Measurements from ENCODE around the gene TPCN2.
"Not testable (repeated sequence)": the region's sequence is repeated elsewhere in the genome, so short reads cannot be mapped to it uniquely, and the experiment has no call there.

TPCN2 gene

GRCh38 chr11:69066122-69067112 lies 17.7 kb downstream of the TPCN2 start:
- H3K9ac ChIP-seq (ENCODE audit: low read length): no peak overlapping the region
- H3K4me1 ChIP-seq (ENCODE audit: control insufficient read depth, insufficient read depth, low read length): peaks cover 8% of the 10 kb centered on the region
- H3K27me3 ChIP-seq (ENCODE audit: control insufficient read depth, insufficient read depth, low read length): no peaks in the 10 kb centered on the region
- no peak overlapping the region for H3K27ac ChIP-seq (ENCODE audit: low read depth, low read length)
- H3K4me3 ChIP-seq (ENCODE audit: low read length): no peak overlapping the region
- H3K36me3 ChIP-seq (ENCODE audit: control insufficient read depth, insufficient read depth, low read length): peaks cover 29% of the 10 kb centered on the region

- peaks cover 8% of the 10 kb centered on the region for H3K4me1 ChIP-seq (ENCODE audit: control insufficient read depth, insufficient read depth, low read length)
- H3K36me3 ChIP-seq (ENCODE audit: control insufficient read depth, insufficient read depth, low read length): peaks cover 29% of the 10 kb centered on the region
- no peak overlapping the region for H3K27ac ChIP-seq (ENCODE audit: low read depth, low read length)
These were observed 18.5 kb downstream of the TPCN2 start for GRCh38 chr11:69067200-69067599.

GRCh38 chr11:69071086-69071800 lies 22.5 kb downstream of the TPCN2 start:
- Histone ChIP-seq H3K4me3 (ENCODE audit: low read length) (no peak overlapping the region), H3K27me3 (ENCODE audit: control insufficient read depth, insufficient read depth, low read length) (no peaks in the 10 kb centered on the region), H3K36me3 (ENCODE audit: control insufficient read depth, insufficient read depth, low read length) (peaks cover 21% of the 10 kb centered on the region), H3K27ac (ENCODE audit: low read depth, low read length) (no peak overlapping the region), H3K9ac (ENCODE audit: low read length) (no peak overlapping the region), H3K4me1 (ENCODE audit: control insufficient read depth, insufficient read depth, low read length) (peaks cover 18% of the 10 kb centered on the region)

More at GRCh38 chr11:69067200-69067599, 18.5 kb downstream of the TPCN2 start:
- H3K27me3 ChIP-seq (ENCODE audit: control insufficient read depth, insufficient read depth, low read length): no peaks in the 10 kb centered on the region
- no peak overlapping the region for H3K9ac ChIP-seq (ENCODE audit: low read length)
- no peak overlapping the region for H3K4me3 ChIP-seq (ENCODE audit: low read length)

GRCh38 chr11:69071956-69072355 lies 23.2 kb downstream of the TPCN2 start:
- Histone ChIP-seq H3K4me3 (ENCODE audit: low read length) (no peak overlapping the region), H3K4me1 (ENCODE audit: control insufficient read depth, insufficient read depth, low read length) (peaks cover 18% of the 10 kb centered on the region), H3K9ac (ENCODE audit: low read length) (no peak overlapping the region), H3K27ac (ENCODE audit: low read depth, low read length) (no peak overlapping the region), H3K36me3 (ENCODE audit: control insufficient read depth, insufficient read depth, low read length) (peaks cover 19% of the 10 kb centered on the region), H3K27me3 (ENCODE audit: control insufficient read depth, insufficient read depth, low read length) (no peaks in the 10 kb centered on the region)

- no peaks in the 10 kb centered on the region for H3K27me3 ChIP-seq (ENCODE audit: control insufficient read depth, insufficient read depth, low read length)
- peaks cover 19% of the 10 kb centered on the region for H3K36me3 ChIP-seq (ENCODE audit: control insufficient read depth, insufficient read depth, low read length)
- H3K27ac ChIP-seq (ENCODE audit: low read depth, low read length): peak overlapping the region; percentile 93
- H3K4me3 ChIP-seq (ENCODE audit: low read length): no peak overlapping the region
- H3K4me1 ChIP-seq (ENCODE audit: control insufficient read depth, insufficient read depth, low read length): peaks cover 18% of the 10 kb centered on the region
- H3K9ac ChIP-seq (ENCODE audit: low read length): no peak overlapping the region
These were observed 24.7 kb downstream of the TPCN2 start for GRCh38 chr11:69073469-69073868.

- H3K4me1 ChIP-seq (ENCODE audit: control insufficient read depth, insufficient read depth, low read length): peaks cover 18% of the 10 kb centered on the region
- peak overlapping the region; percentile 93 for H3K27ac ChIP-seq (ENCODE audit: low read depth, low read length)
- peaks cover 24% of the 10 kb centered on the region for H3K36me3 ChIP-seq (ENCODE audit: control insufficient read depth, insufficient read depth, low read length)
- no peak overlapping the region for H3K9ac ChIP-seq (ENCODE audit: low read length)
- no peaks in the 10 kb centered on the region for H3K27me3 ChIP-seq (ENCODE audit: control insufficient read depth, insufficient read depth, low read length)
- no peak overlapping the region for H3K4me3 ChIP-seq (ENCODE audit: low read length)
These were observed 25.8 kb downstream of the TPCN2 start for GRCh38 chr11:69074375-69075140.

- Histone ChIP-seq H3K27me3 (ENCODE audit: control insufficient read depth, insufficient read depth, low read length) (no peaks in the 10 kb centered on the region), H3K4me1 (ENCODE audit: control insufficient read depth, insufficient read depth, low read length) (peaks cover 18% of the 10 kb centered on the region), H3K4me3 (ENCODE audit: low read length) (no peak overlapping the region), H3K9ac (ENCODE audit: low read length) (no peak overlapping the region), H3K27ac (ENCODE audit: low read depth, low read length) (peak overlapping the region; percentile 93), H3K36me3 (ENCODE audit: control insufficient read depth, insufficient read depth, low read length) (peaks cover 24% of the 10 kb centered on the region)
These were observed 26.8 kb downstream of the TPCN2 start for GRCh38 chr11:69075421-69076128.

GRCh38 chr11:69076129-69076791 lies 27.5 kb downstream of the TPCN2 start:
- H3K27me3 ChIP-seq (ENCODE audit: control insufficient read depth, insufficient read depth, low read length): no peaks in the 10 kb centered on the region
- H3K27ac ChIP-seq (ENCODE audit: low read depth, low read length): peak overlapping the region; percentile 93
- no peak overlapping the region for H3K4me3 ChIP-seq (ENCODE audit: low read length)
- peaks cover 18% of the 10 kb centered on the region for H3K4me1 ChIP-seq (ENCODE audit: control insufficient read depth, insufficient read depth, low read length)
- peaks cover 22% of the 10 kb centered on the region for H3K36me3 ChIP-seq (ENCODE audit: control insufficient read depth, insufficient read depth, low read length)
- no peak overlapping the region for H3K9ac ChIP-seq (ENCODE audit: low read length)

- peaks cover 19% of the 10 kb centered on the region for H3K36me3 ChIP-seq (ENCODE audit: control insufficient read depth, insufficient read depth, low read length)
- H3K9ac ChIP-seq (ENCODE audit: low read length); H3K27me3 ChIP-seq (ENCODE audit: control insufficient read depth, insufficient read depth, low read length); H3K27ac ChIP-seq (ENCODE audit: low read depth, low read length); H3K4me3 ChIP-seq (ENCODE audit: low read length): not testable (repeated sequence)
- H3K4me1 ChIP-seq (ENCODE audit: control insufficient read depth, insufficient read depth, low read length): peaks cover 18% of the 10 kb centered on the region
These were observed 28.2 kb downstream of the TPCN2 start for GRCh38 chr11:69076977-69077376.

- H3K27me3 ChIP-seq (ENCODE audit: control insufficient read depth, insufficient read depth, low read length): no peaks in the 10 kb centered on the region
- peaks cover 20% of the 10 kb centered on the region for H3K36me3 ChIP-seq (ENCODE audit: control insufficient read depth, insufficient read depth, low read length)
- no peak overlapping the region for H3K4me3 ChIP-seq (ENCODE audit: low read length)
- H3K4me1 ChIP-seq (ENCODE audit: control insufficient read depth, insufficient read depth, low read length): peaks cover 18% of the 10 kb centered on the region
- H3K27ac ChIP-seq (ENCODE audit: low read depth, low read length): no peak overlapping the region
- no peak overlapping the region for H3K9ac ChIP-seq (ENCODE audit: low read length)
These were observed 29.8 kb downstream of the TPCN2 start for GRCh38 chr11:69078508-69078907.

GRCh38 chr11:69078930-69079605 lies 30.3 kb downstream of the TPCN2 start:
- Histone ChIP-seq H3K27ac (ENCODE audit: low read depth, low read length) (no peak overlapping the region), H3K36me3 (ENCODE audit: control insufficient read depth, insufficient read depth, low read length) (peaks cover 17% of the 10 kb centered on the region), H3K4me3 (ENCODE audit: low read length) (no peak overlapping the region), H3K4me1 (ENCODE audit: control insufficient read depth, insufficient read depth, low read length) (peaks cover 18% of the 10 kb centered on the region), H3K27me3 (ENCODE audit: control insufficient read depth, insufficient read depth, low read length) (no peaks in the 10 kb centered on the region), H3K9ac (ENCODE audit: low read length) (no peak overlapping the region)

All from rectal smooth muscle tissue (tissue), 1 donor.